ENCODE data around the gene LARGE2.

DNA sequence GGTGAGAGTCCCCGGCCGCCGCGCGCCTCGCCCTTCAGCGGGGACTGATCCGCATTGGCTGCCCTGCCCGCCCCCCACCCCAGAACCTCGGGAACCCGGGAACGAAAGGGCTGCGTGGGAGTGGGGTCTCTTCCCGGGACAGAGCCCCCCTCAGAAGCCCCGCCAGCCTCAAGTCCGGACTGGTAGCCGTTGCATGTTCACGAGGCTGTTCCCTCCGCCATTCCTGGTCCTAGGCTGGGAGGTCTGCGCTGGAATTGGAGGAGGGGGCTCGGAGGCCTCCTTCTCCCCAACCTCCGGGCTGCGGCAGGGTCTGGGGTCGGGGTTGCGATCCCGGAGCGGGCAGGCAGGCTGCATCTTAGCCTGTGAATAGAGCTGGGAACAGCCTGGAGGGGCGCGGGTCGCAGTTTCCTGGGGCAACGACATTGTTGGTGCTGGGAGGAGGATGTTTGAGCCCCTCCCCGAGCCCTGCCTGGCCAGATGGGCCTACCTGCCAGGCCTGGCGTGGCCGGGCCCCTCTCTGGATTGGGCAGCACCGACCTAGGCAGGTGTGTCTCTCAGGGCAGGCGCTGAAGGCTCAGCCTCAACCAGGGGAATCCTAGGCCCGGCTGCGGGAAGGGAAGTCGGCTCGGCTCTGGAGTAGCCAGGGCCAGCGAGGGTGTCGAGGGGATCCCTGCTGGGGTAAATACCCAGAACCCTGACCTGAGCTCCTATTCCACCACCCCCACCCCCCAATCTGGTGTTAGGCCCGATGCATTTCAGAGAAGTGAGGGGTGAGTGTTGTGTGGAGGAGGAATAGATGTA is 36.3 kb upstream of the LARGE2 start:
- TF ChIP-seq, protein P1, sequence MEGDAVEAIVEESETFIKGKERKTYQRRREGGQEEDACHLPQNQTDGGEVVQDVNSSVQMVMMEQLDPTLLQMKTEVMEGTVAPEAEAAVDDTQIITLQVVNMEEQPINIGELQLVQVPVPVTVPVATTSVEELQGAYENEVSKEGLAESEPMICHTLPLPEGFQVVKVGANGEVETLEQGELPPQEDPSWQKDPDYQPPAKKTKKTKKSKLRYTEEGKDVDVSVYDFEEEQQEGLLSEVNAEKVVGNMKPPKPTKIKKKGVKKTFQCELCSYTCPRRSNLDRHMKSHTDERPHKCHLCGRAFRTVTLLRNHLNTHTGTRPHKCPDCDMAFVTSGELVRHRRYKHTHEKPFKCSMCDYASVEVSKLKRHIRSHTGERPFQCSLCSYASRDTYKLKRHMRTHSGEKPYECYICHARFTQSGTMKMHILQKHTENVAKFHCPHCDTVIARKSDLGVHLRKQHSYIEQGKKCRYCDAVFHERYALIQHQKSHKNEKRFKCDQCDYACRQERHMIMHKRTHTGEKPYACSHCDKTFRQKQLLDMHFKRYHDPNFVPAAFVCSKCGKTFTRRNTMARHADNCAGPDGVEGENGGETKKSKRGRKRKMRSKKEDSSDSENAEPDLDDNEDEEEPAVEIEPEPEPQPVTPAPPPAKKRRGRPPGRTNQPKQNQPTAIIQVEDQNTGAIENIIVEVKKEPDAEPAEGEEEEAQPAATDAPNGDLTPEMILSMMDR (IDR thresholded peaks at IDR 0.05), result no peak
- TF ChIP-seq POLR2A (IDR thresholded peaks at IDR 0.05), result no peak

Data from right lobe of liver (tissue), 4 donors.